ENCODE results near the gene PASD1.

Gene PASD1

GRCh38 chrX:151679798-151680402 lies 116.4 kb downstream of the PASD1 start:
- no peak for TF ChIP-seq CTCF (IDR thresholded peaks at IDR 0.05; ENCODE audit: low read depth, low read length)
- no peak for DNase-seq (ENCODE audit: low read depth in 2 of 2)
- H3K4me3 ChIP-seq (replicated peaks in 1 of 2; ENCODE audit: low read depth in 2 of 2, low read length in 2 of 2), result no peak overlapping the region

GRCh38 chrX:151680805-151681204 lies 117.3 kb downstream of the PASD1 start:
- peak; percentile 7 to 10 for DNase-seq (ENCODE audit: low read depth in 2 of 2)
- H3K4me3 ChIP-seq (replicated peaks in 1 of 2; ENCODE audit: low read depth in 2 of 2, low read length in 2 of 2), result no peak overlapping the region

GRCh38 chrX:151687635-151688034 lies 124.2 kb downstream of the PASD1 start:
- TF ChIP-seq CTCF (IDR thresholded peaks at IDR 0.05; ENCODE audit: low read depth, low read length), result no peak
- H3K4me3 ChIP-seq (replicated peaks in 1 of 2; ENCODE audit: low read depth in 2 of 2, low read length in 2 of 2), result no peak overlapping the region
- no peak for DNase-seq (ENCODE audit: low read depth in 2 of 2)

More at GRCh38 chrX:151680805-151681204, 117.3 kb downstream of the PASD1 start:
- TF ChIP-seq CTCF (IDR thresholded peaks at IDR 0.05; ENCODE audit: low read depth, low read length), result peak; percentile 39

GRCh38 chrX:151688695-151689094 lies 125.2 kb downstream of the PASD1 start:
- TF ChIP-seq CTCF (IDR thresholded peaks at IDR 0.05; ENCODE audit: low read depth, low read length), result no peak
- H3K4me3 ChIP-seq (replicated peaks in 1 of 2; ENCODE audit: low read depth in 2 of 2, low read length in 2 of 2), result no peak overlapping the region
- no peak for DNase-seq (ENCODE audit: low read depth in 2 of 2)

GRCh38 chrX:151692825-151693224 lies 129.3 kb downstream of the PASD1 start:
- TF ChIP-seq CTCF (IDR thresholded peaks at IDR 0.05; ENCODE audit: low read depth, low read length), result no peak
- H3K4me3 ChIP-seq (replicated peaks in 1 of 2; ENCODE audit: low read depth in 2 of 2, low read length in 2 of 2), result no peak overlapping the region
- no peak for DNase-seq (ENCODE audit: low read depth in 2 of 2)

- H3K4me3 ChIP-seq (replicated peaks in 1 of 2; ENCODE audit: low read depth in 2 of 2, low read length in 2 of 2), result no peak overlapping the region
- no peak for TF ChIP-seq CTCF (IDR thresholded peaks at IDR 0.05; ENCODE audit: low read depth, low read length)
- DNase-seq (ENCODE audit: low read depth in 2 of 2), result no peak
Measured at GRCh38 chrX:151694121-151694520, 130.6 kb downstream of the PASD1 start.

All from cardiac fibroblast (primary cell).